Measurements from ENCODE around the gene B9D1. TPM values are rescaled to one million over a fixed set of nuclear protein-coding genes. Genes with fewer than 3 reads are reported as not detected.

The B9D1 gene
- total RNA-seq, 1 experiment from 2014 or later = 31.9 TPM

GRCh38 chr17:19410091-19410490 lies 47.6 kb upstream of the B9D1 start:
- no peak for ATAC-seq
- Mint-ChIP-seq H3K9me3 (no peaks in the 10 kb centered on the region), H3K36me3 (no peaks in the 10 kb centered on the region), H3K27ac (no peak overlapping the region), H3K27me3 (ENCODE audit: low read depth) (no peaks in the 10 kb centered on the region), H3K4me1 (peaks cover 21% of the 10 kb centered on the region), H3K4me3 (no peak overlapping the region)
- TF ChIP-seq ARID4B (CRISPR knock-in tag; IDR thresholded peaks at IDR 0.05; ENCODE audit: borderline replicate concordance) (no peak), ZNF317 (CRISPR knock-in tag; IDR thresholded peaks at IDR 0.05; ENCODE audit: borderline replicate concordance, low read depth) (no peak), ZNF219 (CRISPR knock-in tag; IDR thresholded peaks at IDR 0.05; ENCODE audit: borderline replicate concordance) (no peak), E2F1 (CRISPR knock-in tag; IDR thresholded peaks at IDR 0.05) (no peak), PRRX2 (CRISPR knock-in tag; IDR thresholded peaks at IDR 0.05) (no peak), ZNF121 (CRISPR knock-in tag; IDR thresholded peaks at IDR 0.05) (no peak), GTF2I (CRISPR knock-in tag; conservative IDR thresholded peaks at IDR 0.05) (no peak), E2F5 (CRISPR knock-in tag; IDR thresholded peaks at IDR 0.05) (no peak)
- no peak for DNase-seq (ENCODE audit: low spot score)
- ChIA-PET POLR2A (no interaction called here), CTCF (interaction anchor here (1.9 to 2.9 kb wide), 3 partner anchors 13 to 37 kb away, joined by 5 to 13 read pairs (median 10); partner anchors contain the start of gene MAPK7)

GRCh38 chr17:19409509-19409908 lies 47.0 kb upstream of the B9D1 start:
- Mint-ChIP-seq H3K4me1 (peaks cover 19% of the 10 kb centered on the region), H3K9me3 (no peaks in the 10 kb centered on the region), H3K4me3 (no peak overlapping the region), H3K36me3 (no peaks in the 10 kb centered on the region), H3K27me3 (ENCODE audit: low read depth) (no peaks in the 10 kb centered on the region), H3K27ac (no peak overlapping the region)
- CTCF ChIA-PET = interaction anchor here (1.9 kb wide), 1 partner anchor 32 kb away, joined by 5 read pairs; the partner anchor contains the start of gene MAPK7
- no peak for TF ChIP-seq ATF6 (CRISPR knock-in tag; IDR thresholded peaks at IDR 0.05)
- DNase-seq (ENCODE audit: low spot score) (no peak), ATAC-seq (no peak)
- POLR2A ChIA-PET = no interaction called here

- no peak for ATAC-seq
- no peaks in the 10 kb centered on the region for H3K9me3 Mint-ChIP-seq
- H3K27ac Mint-ChIP-seq = no peak overlapping the region
- H3K4me3 Mint-ChIP-seq = no peak overlapping the region
- ChIA-PET POLR2A (no interaction called here), CTCF (interaction anchor here (1.9 kb wide), 1 partner anchor 31 kb away, joined by 5 read pairs; the partner anchor contains the start of gene MAPK7)
- H3K36me3 Mint-ChIP-seq = no peaks in the 10 kb centered on the region
- no peak for DNase-seq (ENCODE audit: low spot score)
- H3K27me3 Mint-ChIP-seq (ENCODE audit: low read depth) = no peaks in the 10 kb centered on the region
- peaks cover 19% of the 10 kb centered on the region for H3K4me1 Mint-ChIP-seq
- TF ChIP-seq RELA (CRISPR knock-in tag; IDR thresholded peaks at IDR 0.05; ENCODE audit: borderline replicate concordance) (no peak), AR (CRISPR knock-in tag; IDR thresholded peaks at IDR 0.05) (no peak), ZNF512 (CRISPR knock-in tag; IDR thresholded peaks at IDR 0.05; ENCODE audit: borderline replicate concordance) (no peak), MAX (CRISPR knock-in tag; IDR thresholded peaks at IDR 0.05) (no peak), SP1 (CRISPR knock-in tag; conservative IDR thresholded peaks at IDR 0.05) (no peak), FOXP1 (CRISPR knock-in tag; IDR thresholded peaks at IDR 0.05; ENCODE audit: borderline replicate concordance) (no peak), HMGXB4 (CRISPR knock-in tag; IDR thresholded peaks at IDR 0.05) (no peak), ATF1 (CRISPR knock-in tag; IDR thresholded peaks at IDR 0.05) (no peak)
Measured at GRCh38 chr17:19409066-19409465, 46.5 kb upstream of the B9D1 start.

Data from WTC11 (cell line).